ENCODE results near the gene DLGAP1. TPM values are rescaled to one million over a fixed set of nuclear protein-coding genes. Genes with fewer than 3 reads are reported as not detected.

The DLGAP1 gene
- total and polyA plus RNA-seq, 2 of the 8 experiments (the other 6 are each of a cell fraction or from before 2014, with no cell fraction given): 11.8 to 16.9 TPM

DNA sequence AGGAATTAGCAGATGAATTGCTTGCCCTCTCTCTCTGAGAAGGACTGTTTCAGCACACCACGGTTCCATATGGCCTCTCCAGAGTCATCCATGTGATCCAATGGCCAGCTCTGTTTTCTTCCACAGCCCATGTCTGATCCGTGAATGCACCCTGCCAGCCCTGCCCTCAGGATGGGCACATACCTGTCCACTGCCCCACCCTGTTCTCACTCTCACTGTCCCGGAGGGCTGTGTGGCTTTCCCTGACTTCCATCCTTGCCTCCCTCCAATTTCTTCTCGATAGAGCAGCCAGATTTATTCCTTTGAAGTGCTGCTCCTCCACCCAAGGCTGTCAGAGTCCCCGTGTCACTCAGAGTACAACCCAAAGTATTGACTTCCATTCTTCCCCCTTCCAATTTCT lies 662.0 kb downstream of the DLGAP1 start:
- H4K20me1 ChIP-seq (replicated peaks in 1 of 2; ENCODE audit: control insufficient read depth in 1 of 2, insufficient read depth in 2 of 2, low read length in 2 of 2): peaks cover 0 to 1% of the 10 kb centered on the region in 2 experiments
- no peak overlapping the region for H3K27ac ChIP-seq (ENCODE audit: low read depth, low read length)
- H3K79me2 ChIP-seq (ENCODE audit: control insufficient read depth in 1 of 2, insufficient read depth in 2 of 2, low read length in 2 of 2): no peaks in the 10 kb centered on the region
- DNase-seq (ENCODE audit: low read depth in 1 of 2, low spot score in 2 of 2) (no peak), FAIRE-seq (no peak)
- no peak overlapping the region for H3K23ac ChIP-seq (ENCODE audit: insufficient read length)
- peaks cover 0 to 6% (median under 1%) of the 10 kb centered on the region in 4 experiments; a peak in 2 of 7 replicates for H3K4me1 ChIP-seq (replicated peaks in 1 of 4; ENCODE audit: control insufficient read depth in 3 of 4, insufficient read depth in 4 of 4, low read length in 3 of 4)
- H2BK12ac ChIP-seq (ENCODE audit: low read depth, low read length): no peak overlapping the region
- CTCF ChIA-PET (ENCODE audit: partially characterized antibody): interaction anchor here (1.0 to 6.0 kb wide), 3 partner anchors 17 to 93 kb away, joined by 3 to 43 read pairs (median 3); no protein-coding TSS in a partner anchor
- H2BK5ac ChIP-seq (ENCODE audit: low read depth, low read length): no peak overlapping the region
- H3K79me1 ChIP-seq (ENCODE audit: low read depth, low read length): no peaks in the 10 kb centered on the region
- 92% methylated on average over 5 of the region's 5 CpGs; no CpG with 5 or more reads in 1 of the 2 experiments for WGBS, 2 experiments (ENCODE audit: extremely low coverage in 1 of 2, insufficient coverage in 1 of 2, insufficient read length in 1 of 2, insufficient replicate concordance in 2 of 2, low coverage in 1 of 2, low lambda C conversion rate in 2 of 2, missing lambda C conversion rate in 1 of 2)
- no peak overlapping the region for H2BK120ac ChIP-seq (replicated peaks; ENCODE audit: low read depth, low read length)
- H2AFZ ChIP-seq (ENCODE audit: low read length): no peak overlapping the region
- no peak overlapping the region for H3K56ac ChIP-seq (replicated peaks; ENCODE audit: insufficient read length, low read depth, low read length)
- no peak overlapping the region for H3K4ac ChIP-seq (replicated peaks; ENCODE audit: insufficient read length, low read depth, low read length)
- no peak overlapping the region for H4K91ac ChIP-seq (replicated peaks; ENCODE audit: insufficient read length, low read length)
- no peaks in the 10 kb centered on the region; a peak in 1 of 8 replicates for H3K36me3 ChIP-seq (ENCODE audit: control insufficient read depth in 2 of 4, insufficient read depth in 4 of 4, low read length in 3 of 4)
- no peak overlapping the region for H2AK5ac ChIP-seq (ENCODE audit: low read depth, low read length)
- POLR2A ChIA-PET (ENCODE audit: partially characterized antibody): no interaction called here
- H2BK15ac ChIP-seq (ENCODE audit: low read length): no peak overlapping the region
- H4K8ac ChIP-seq (ENCODE audit: extremely low read depth, insufficient read depth, low read length): no peak overlapping the region
- no peak for TF ChIP-seq JUND (IDR thresholded peaks at IDR 0.05; ENCODE audit: low read length)
- H2BK20ac ChIP-seq (ENCODE audit: low read length): no peak overlapping the region
- no peak overlapping the region for H3K14ac ChIP-seq (ENCODE audit: insufficient read length)
- no peak overlapping the region for H4K5ac ChIP-seq (ENCODE audit: insufficient read length, low read depth, low read length)
- no peaks in the 10 kb centered on the region for H3K23me2 ChIP-seq (ENCODE audit: low read depth, low read length)
- H3K4me3 ChIP-seq (ENCODE audit: extremely low read depth in 1 of 4, insufficient read depth in 2 of 4, low read depth in 3 of 4, low read length in 4 of 4): no peak overlapping the region
- no peak overlapping the region for H3K9ac ChIP-seq (replicated peaks in 1 of 4; ENCODE audit: extremely low read depth in 1 of 4, low read depth in 3 of 4, low read length in 3 of 4)
- no peaks in the 10 kb centered on the region for H3K9me3 ChIP-seq (ENCODE audit: insufficient read depth in 2 of 2, low read depth in 1 of 2, low read length in 1 of 2)
- H3K18ac ChIP-seq (ENCODE audit: extremely low read depth, low read length): no peak overlapping the region
- H3K4me2 ChIP-seq (ENCODE audit: insufficient read depth in 1 of 2, low read depth in 2 of 2, low read length in 2 of 2): no peak overlapping the region
- H3K27me3 ChIP-seq (replicated peaks in 1 of 4; ENCODE audit: control insufficient read depth in 3 of 4, extremely low read depth in 1 of 4, insufficient read depth in 3 of 4, low read length in 3 of 4): no peaks in the 10 kb centered on the region
